HCT116 (cell line): ENCODE measurements around the gene SLC9A2.

Experiments used
- EZH2 ChIP-seq: fragments of 200-600 bp; sonication (generic); IDR thresholded peaks from 2 replicates; pipeline ENCODE4 v1.6.1; 2017; ENCODE audit warnings: antibody characterized with exemption, mixed run types
- POLR2A ChIP-seq: IDR thresholded peaks from 2 replicates; pipeline ENCODE4 v1.7.0; 2011; ENCODE audit warnings: borderline replicate concordance; ENCODE audit not compliant: insufficient read depth, insufficient read length; ENCODE audit errors: extremely low read depth
- ZFX ChIP-seq: fragments of 450-650 bp; IDR thresholded peaks from 2 replicates; pipeline ENCODE4 v1.6.1; 2017
- TF ChIP-seq, protein P1 (sequence below), 3 experiments: fragments of 200-600 bp in 1 of 3; sonication (generic) in 1 of 3; IDR thresholded peaks in 2 of 3; conservative IDR thresholded peaks in 1 of 3; 2 replicates each; pipeline ENCODE4 v1.5.1; 2012 to 2017; ENCODE audit warnings: low read depth in 2 of 3, low read length in 2 of 3, antibody characterized with exemption in 1 of 3, borderline replicate concordance in 1 of 3, control low read depth in 1 of 3, mild to moderate bottlenecking in 1 of 3, mixed read lengths in 1 of 3, mixed run types in 1 of 3, moderate library complexity in 1 of 3; ENCODE audit not compliant: insufficient read depth in 1 of 3

DNA sequence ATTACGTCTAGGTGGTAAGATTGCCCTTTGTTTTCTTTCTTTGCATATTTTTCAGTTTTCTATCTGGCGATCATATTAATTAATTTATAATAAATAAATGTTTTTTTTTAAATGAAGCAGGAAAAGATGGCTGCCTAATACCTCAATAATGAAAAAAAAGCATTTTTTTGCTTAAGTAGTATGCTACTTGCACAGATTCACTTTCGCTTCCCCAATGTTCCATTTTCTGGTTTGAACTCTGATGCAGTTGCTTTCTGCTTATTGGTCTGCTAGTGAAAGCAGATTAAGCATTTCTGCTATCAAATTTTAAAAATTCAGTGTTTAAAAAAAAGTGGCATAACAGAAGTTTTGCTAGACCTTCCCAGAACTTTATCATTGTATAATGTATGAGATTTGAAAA, 130.6 kb downstream of the SLC9A2 start:
- TF ChIP-seq EZH2 (no peak), POLR2A (no peak), ZFX (no peak)
- TF ChIP-seq, protein P1, sequence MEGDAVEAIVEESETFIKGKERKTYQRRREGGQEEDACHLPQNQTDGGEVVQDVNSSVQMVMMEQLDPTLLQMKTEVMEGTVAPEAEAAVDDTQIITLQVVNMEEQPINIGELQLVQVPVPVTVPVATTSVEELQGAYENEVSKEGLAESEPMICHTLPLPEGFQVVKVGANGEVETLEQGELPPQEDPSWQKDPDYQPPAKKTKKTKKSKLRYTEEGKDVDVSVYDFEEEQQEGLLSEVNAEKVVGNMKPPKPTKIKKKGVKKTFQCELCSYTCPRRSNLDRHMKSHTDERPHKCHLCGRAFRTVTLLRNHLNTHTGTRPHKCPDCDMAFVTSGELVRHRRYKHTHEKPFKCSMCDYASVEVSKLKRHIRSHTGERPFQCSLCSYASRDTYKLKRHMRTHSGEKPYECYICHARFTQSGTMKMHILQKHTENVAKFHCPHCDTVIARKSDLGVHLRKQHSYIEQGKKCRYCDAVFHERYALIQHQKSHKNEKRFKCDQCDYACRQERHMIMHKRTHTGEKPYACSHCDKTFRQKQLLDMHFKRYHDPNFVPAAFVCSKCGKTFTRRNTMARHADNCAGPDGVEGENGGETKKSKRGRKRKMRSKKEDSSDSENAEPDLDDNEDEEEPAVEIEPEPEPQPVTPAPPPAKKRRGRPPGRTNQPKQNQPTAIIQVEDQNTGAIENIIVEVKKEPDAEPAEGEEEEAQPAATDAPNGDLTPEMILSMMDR (IDR thresholded peaks at IDR 0.05 in 2 of 3, conservative IDR thresholded peaks at IDR 0.05 in 1 of 3; ENCODE audit: borderline replicate concordance in 1 of 3, insufficient read depth in 1 of 3, low read depth in 2 of 3, low read length in 2 of 3): no peak
